ENCODE measurements around the gene ASRGL1.

ASRGL1 gene

DNA sequence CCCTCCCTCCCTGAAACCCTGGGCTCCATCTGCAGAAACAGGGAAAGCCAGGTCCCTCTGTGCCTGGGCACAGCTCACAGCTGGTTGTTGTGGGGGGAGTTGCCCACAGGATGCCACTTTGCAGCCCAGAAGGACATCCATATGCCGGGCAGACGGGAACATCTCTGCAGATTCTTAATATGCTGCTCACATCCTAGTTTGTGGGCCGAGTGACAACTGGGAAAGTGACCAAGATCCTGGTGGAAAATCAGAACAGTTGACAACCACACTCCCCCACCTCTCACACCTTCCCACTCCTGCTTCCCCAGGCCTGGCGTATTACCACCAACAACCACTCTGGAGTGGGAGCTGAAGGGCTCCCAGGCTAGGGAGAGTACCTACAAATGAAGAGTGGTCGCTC, 74.3 kb downstream of the ASRGL1 start:
- no peak for DNase-seq (ENCODE audit: extremely low read depth in 1 of 2, low read depth in 1 of 2)

- DNase-seq (ENCODE audit: extremely low read depth in 1 of 2, low read depth in 1 of 2) = no peak
Measured at GRCh38 chr11:62413060-62413696, 75.9 kb downstream of the ASRGL1 start.

DNA sequence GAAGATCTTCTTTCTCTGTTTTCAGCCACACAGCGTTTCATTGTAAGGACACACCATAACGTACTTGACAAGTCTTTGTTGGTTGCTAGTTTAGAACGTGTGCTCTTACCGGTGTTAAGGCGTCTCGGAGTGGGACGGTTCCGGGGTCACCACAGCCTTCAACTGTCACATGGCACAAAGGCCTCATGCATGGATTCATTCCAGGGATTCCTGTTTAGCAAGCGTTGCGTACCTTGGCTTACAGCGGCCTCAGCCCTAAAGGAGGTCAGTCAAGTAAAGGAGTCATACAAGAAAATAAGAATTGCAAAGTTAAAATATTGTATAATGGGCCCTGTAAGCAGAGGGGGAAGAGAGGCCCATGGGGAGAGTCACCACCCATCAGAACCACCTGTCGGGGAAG, 79.3 kb downstream of the ASRGL1 start:
- no peak for DNase-seq (ENCODE audit: extremely low read depth in 1 of 2, low read depth in 1 of 2)

GRCh38 chr11:62418136-62418535, 80.9 kb downstream of the ASRGL1 start:
- no peak for DNase-seq (ENCODE audit: extremely low read depth in 1 of 2, low read depth in 1 of 2)

- no peak for DNase-seq (ENCODE audit: extremely low read depth in 1 of 2, low read depth in 1 of 2)
Measured at GRCh38 chr11:62418733-62419132, 81.5 kb downstream of the ASRGL1 start, which contains the start of gene SCGB1A1. Gene SCGB1A1, plus strand, starts transcription at chr11:62419033. Its CDS starts 63 bp downstream, at chr11:62419096.

- DNase-seq (ENCODE audit: extremely low read depth in 1 of 2, low read depth in 1 of 2) = no peak
Measured at GRCh38 chr11:62419314-62419929, 82.2 kb downstream of the ASRGL1 start.

- no peak for DNase-seq (ENCODE audit: extremely low read depth in 1 of 2, low read depth in 1 of 2)
Measured at GRCh38 chr11:62419943-62420342, 82.7 kb downstream of the ASRGL1 start.

DNA sequence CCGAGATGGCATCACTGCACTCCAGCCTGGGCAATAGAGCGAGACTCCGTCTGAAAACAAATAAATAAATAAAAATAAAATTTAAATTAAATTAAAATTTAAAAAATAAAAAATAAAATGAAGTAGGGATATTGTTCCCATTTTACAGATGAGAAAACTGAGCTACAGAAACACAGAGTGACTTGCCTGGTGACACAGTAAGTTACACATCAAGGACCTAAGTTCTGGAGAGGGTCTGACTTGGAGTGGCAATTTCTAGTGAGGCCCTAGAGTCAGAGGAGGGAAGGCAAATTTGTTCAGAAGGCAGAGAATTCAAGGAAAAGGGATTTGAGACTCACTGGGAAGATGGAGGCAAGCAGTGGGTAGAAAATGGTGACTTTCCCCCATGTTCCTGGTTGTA, 83.6 kb downstream of the ASRGL1 start:
- DNase-seq (ENCODE audit: extremely low read depth in 1 of 2, low read depth in 1 of 2) = no peak

- no peak for DNase-seq (ENCODE audit: extremely low read depth in 1 of 2, low read depth in 1 of 2)
Measured at GRCh38 chr11:62421996-62422395, 84.7 kb downstream of the ASRGL1 start.

DNA sequence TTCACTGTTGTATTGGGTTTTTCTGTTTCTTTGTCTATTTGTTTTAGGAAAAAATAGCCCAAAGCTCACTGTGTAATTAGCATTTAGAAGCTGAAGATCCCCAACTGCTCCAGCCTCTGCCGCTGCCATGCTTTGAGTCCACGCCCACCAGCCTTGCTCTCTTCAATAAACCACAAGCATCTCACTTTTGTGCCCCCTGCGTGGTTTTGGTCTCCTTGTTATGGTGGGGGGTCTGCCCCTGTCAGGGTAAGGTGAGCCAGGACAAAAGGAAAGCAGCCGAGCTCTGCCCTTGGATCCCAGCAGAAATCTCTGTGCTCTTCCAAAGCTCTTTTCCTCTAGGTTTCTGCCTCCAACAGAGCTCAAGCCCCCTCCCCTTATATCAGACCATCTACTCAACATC, 85.8 kb downstream of the ASRGL1 start:
- no peak for DNase-seq (ENCODE audit: extremely low read depth in 1 of 2, low read depth in 1 of 2)

GRCh38 chr11:62427630-62428233, 90.5 kb downstream of the ASRGL1 start:
- DNase-seq (ENCODE audit: extremely low read depth in 1 of 2, low read depth in 1 of 2) = no peak

DNA sequence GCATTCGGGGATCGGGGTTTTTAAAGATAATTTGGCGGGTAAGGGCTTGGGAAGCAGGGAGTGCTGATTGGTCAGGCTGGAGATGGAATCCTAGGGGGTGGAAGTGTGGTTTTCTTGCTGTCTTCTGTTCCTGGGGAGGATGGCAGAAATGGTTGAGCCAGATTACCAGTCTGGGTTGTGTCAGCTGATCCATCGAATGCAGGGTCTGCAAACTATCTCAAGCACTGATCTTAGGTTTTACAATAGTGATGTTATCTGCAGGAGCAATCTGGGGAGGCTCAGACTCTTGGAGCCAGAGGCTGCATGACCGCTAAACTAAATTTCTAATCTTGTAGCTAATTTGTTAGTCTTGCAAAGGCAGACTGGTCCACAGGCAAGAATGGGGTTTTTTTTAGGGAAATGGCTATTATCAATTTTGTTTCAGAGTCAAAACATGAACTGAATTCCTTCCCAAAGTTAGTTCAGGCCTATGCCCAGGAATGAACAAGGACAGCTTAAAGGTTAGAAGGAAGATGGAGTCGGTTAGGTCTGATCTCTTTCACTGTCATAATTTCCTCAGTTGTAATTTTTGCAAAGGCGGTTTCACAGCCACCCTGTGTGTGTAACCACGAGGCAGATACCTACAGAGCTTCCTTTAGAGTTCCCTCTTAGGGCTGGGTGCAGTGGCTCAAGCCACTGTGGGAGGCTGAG, 91.8 kb downstream of the ASRGL1 start:
- no peak for DNase-seq (ENCODE audit: extremely low read depth in 1 of 2, low read depth in 1 of 2)

DNA sequence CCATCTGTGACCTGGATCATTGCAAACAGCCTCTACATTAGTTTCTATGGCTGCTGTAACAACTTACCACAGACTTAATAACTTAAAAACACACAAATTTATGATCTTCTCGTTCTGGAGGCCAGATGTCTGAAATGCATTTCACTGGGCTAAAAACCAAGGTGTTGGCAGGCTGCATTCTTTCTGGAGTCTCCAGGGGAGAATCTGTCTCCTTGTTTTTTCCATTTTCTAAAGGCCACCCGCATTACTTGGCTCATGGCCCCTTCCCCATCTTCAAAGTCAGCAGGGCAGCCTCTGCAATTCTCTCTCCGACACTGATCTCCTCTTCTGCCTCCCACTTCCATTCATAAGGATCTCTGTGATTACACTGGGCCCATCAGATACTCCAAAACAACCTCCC, 93.2 kb downstream of the ASRGL1 start:
- no peak for DNase-seq (ENCODE audit: extremely low read depth in 1 of 2, low read depth in 1 of 2)

DNA sequence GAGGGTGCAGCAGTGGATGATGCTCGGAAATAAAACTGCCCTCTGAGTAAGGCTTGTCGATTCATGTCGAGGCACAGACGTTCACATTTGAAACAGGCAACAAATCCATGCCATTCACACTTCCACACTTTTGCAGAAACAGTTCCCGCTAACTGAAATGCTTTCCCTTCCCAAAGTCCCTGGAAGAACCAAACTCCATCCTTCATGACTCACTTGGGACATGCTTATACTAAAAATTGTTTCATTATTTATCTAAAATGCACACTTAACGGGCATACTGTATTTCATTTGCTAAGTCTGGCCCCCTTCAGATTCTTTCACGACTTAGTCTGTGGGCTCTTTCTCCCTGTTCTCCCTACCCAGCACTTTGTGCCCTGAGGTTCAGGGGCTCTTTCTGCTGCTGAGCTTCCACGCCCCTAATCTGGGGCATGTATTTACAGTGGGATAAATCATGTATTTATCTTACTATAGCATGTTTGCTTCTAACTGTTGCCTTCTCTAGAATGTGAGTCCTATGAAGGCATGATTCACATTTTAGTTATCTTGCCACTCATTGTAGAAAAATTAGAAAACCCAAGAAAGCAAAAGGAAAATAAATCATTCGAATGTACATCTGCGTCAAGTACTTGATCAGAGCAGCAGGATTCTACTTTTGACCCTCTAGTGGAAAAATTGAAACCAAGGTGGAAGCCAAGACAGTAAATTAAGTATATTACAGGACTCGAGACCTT, 94.1 kb downstream of the ASRGL1 start:
- DNase-seq (ENCODE audit: extremely low read depth in 1 of 2, low read depth in 1 of 2) = no peak

GRCh38 chr11:62432695-62433094, 95.4 kb downstream of the ASRGL1 start:
- no peak for DNase-seq (ENCODE audit: extremely low read depth in 1 of 2, low read depth in 1 of 2)

GRCh38 chr11:62433141-62433903, 96.1 kb downstream of the ASRGL1 start:
- no peak for DNase-seq (ENCODE audit: extremely low read depth in 1 of 2, low read depth in 1 of 2)

- DNase-seq (ENCODE audit: extremely low read depth in 1 of 2, low read depth in 1 of 2) = no peak
Measured at GRCh38 chr11:62433904-62434276, 96.6 kb downstream of the ASRGL1 start.

DNA sequence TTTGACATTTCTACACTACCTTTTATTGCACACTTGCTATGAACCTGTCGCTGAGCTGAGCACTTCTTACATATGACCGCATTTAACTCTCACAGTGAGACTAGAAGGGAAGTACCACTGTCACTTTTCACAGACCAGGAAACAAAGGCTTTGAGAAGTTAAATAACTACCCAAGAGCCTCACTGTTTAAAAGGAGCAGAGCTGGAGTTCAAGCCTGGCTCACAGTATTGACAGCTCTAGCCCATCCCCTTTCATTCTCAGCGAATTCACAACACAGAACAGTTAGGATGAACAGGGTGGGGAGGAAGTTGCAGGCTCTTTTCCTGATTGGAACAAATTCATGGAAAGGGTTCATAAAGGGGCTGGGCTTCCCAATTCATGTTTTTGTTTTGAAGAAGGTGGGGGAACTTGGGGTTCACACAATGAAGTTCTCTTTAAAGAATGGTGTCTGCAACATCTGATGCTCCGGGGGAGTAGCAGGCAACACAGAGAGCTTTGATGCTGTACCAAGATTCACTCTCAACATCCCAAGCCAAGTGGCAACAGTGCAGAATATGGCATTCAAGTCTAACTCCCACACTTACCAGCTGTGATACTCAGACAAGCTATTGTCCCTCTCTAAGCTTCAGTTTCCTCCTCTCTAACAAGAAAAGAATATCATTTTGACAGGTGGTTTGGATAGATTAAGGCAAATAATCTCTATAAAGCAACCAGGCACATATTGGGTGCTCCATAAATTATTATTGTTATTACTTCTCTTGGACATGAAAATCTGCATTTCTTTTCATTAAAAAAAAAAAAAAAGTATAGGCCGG, 98.8 kb downstream of the ASRGL1 start:
- no peak for DNase-seq (ENCODE audit: extremely low read depth in 1 of 2, low read depth in 1 of 2)

GRCh38 chr11:62437616-62438015, 100.4 kb downstream of the ASRGL1 start:
- DNase-seq (ENCODE audit: extremely low read depth in 1 of 2, low read depth in 1 of 2) = no peak

DNA sequence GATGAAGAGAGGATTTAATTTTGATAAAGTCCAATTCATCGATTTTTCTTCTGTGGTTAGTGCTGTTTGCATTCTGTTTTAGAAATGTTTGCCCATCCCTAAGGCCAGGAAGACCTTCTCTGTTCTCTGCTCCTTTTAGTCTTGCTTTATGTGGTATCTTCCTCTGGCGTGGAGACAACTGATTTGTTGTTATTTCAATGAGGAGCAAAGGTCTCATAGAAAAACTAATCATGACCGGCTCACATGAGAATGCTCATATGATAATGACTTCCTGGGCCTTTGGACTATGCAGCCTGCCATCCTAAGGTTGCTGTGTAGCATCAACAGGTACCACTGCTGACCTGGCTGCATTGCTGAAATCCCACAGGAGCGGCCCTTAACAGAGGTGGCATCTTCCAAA, 101.4 kb downstream of the ASRGL1 start:
- DNase-seq (ENCODE audit: extremely low read depth in 1 of 2, low read depth in 1 of 2) = no peak

Measured in activated CD8-positive, alpha-beta memory T cell treated with anti-CD3 and anti-CD28 coated beads for 1 hour (primary cell).